Gastrocnemius medialis (tissue), 4 donors: Measurements from ENCODE around the gene PRKAA1. TPM values are rescaled to one million over a fixed set of nuclear protein-coding genes. Genes with fewer than 3 reads are reported as not detected.

Experiments
- ATAC-seq, 2 donors: fragments of 150-250 bp; one replicate each; pipeline ENCODE4 v1.9.1; 2016
- DNase-seq, 2 donors: peaks; one replicate each; pipeline ENCODE4 v3.0.0-alpha.2; 2019
- H3K27ac ChIP-seq, 4 donors: fragments of 200-600 bp; sonication (generic); 1 replicate in 1 of 4; 2 replicates in 3 of 4; pipeline ENCODE4 v1.5.1; 2016 to 2018; ENCODE audit warnings: mild to moderate bottlenecking in 2 of 4, moderate library complexity in 1 of 4
- H3K27me3 ChIP-seq, 3 donors: fragments of 200-600 bp; sonication (generic) in 2 of 3; 1 replicate in 1 of 3; 2 replicates in 2 of 3; pipeline versions ENCODE4 v1.5.1 to v1.6.0; 2016 to 2019; ENCODE audit warnings: mild to moderate bottlenecking in 1 of 3, moderate library complexity in 1 of 3
- H3K36me3 ChIP-seq, 2 donors: fragments of 200-600 bp; sonication (generic) in 1 of 2; one replicate each; pipeline ENCODE4 v1.5.1; 2017 to 2018
- H3K4me1 ChIP-seq, 2 donors: fragments of 200-600 bp; sonication (generic) in 1 of 2; one replicate each; pipeline ENCODE4 v1.5.1; 2016 to 2017; ENCODE audit warnings: mild to moderate bottlenecking in 2 of 2
- H3K4me3 ChIP-seq, 4 donors: fragments of 200-600 bp; sonication (generic) in 3 of 4; 1 replicate in 1 of 4; 2 replicates in 3 of 4; pipeline ENCODE4 v1.5.1; 2016 to 2019; ENCODE audit warnings: mild to moderate bottlenecking in 2 of 4
- H3K9me3 ChIP-seq, 3 donors: fragments of 200-600 bp; sonication (generic) in 2 of 3; 1 replicate in 1 of 3; 2 replicates in 2 of 3; pipeline ENCODE4 v1.5.1; 2016 to 2019
- CTCF ChIP-seq, 5 experiments: fragments of 450-650 bp in 3 of 5; fragments of 200-600 bp in 2 of 5; sonication (generic) in 2 of 5; IDR thresholded peaks in 4 of 5; conservative IDR thresholded peaks in 1 of 5; 1 replicate in 4 of 5; 2 replicates in 1 of 5; pipeline ENCODE4 v1.5.1; 2016 to 2019; ENCODE audit warnings: antibody characterized with exemption in 5 of 5, mild to moderate bottlenecking in 3 of 5, moderate library complexity in 3 of 5
- POLR2A ChIP-seq, 2 donors: fragments of 450-650 bp; IDR thresholded peaks; one replicate each; pipeline ENCODE4 v1.6.1; 2017; ENCODE audit warnings: antibody characterized with exemption in 2 of 2, mild to moderate bottlenecking in 2 of 2, moderate library complexity in 2 of 2
- in situ Hi-C, 4 donors: fragments of 200-750 bp; cut with MboI; loops; one replicate each; pipeline versions ENCODE4 v1.15.0 to v1.8.0; 2017; ENCODE audit warnings: low sequenced_read_pairs in 4 of 4
- intact Hi-C: fragments of 100-400 bp; cut with DNase I; formaldehyde crosslinking; loops from one replicate; pipeline ENCODE4 v1.15.1; 2023; ENCODE audit warnings: low total_unique reads
- total RNA-seq, 4 donors: library from RNA; depleted of rRNA; stranded (reverse); fragments of >200 nt; gene quantifications; one replicate each; pipeline versions ENCODE4 v1.1.0 to v1.2.3, GENCODE V29; 2016

Gene PRKAA1
- total RNA-seq, 4 donors from 2014 or later = 26.8 to 51.9 (median 36.9) TPM

GRCh38 chr5:40774623-40775022 lies 23.6 kb downstream of the PRKAA1 start:
- H3K4me3 ChIP-seq = no peak overlapping the region
- ATAC-seq (no peak), DNase-seq (no peak)
- no peak overlapping the region for H3K27ac ChIP-seq
- intact Hi-C loops (no loop called here), in situ Hi-C loops (no loop called here)
- no peaks in the 10 kb centered on the region for H3K27me3 ChIP-seq
- H3K9me3 ChIP-seq = no peaks in the 10 kb centered on the region
- peaks cover 2 to 39% of the 10 kb centered on the region in 2 donors for H3K36me3 ChIP-seq
- TF ChIP-seq CTCF (IDR thresholded peaks at IDR 0.05 in 4 of 5, conservative IDR thresholded peaks at IDR 0.05 in 1 of 5) (no peak), POLR2A (IDR thresholded peaks at IDR 0.05) (no peak)
- H3K4me1 ChIP-seq = no peaks in the 10 kb centered on the region

- intact Hi-C loops = no loop called here
- TF ChIP-seq POLR2A (IDR thresholded peaks at IDR 0.05) (no peak), CTCF (IDR thresholded peaks at IDR 0.05 in 4 of 5, conservative IDR thresholded peaks at IDR 0.05 in 1 of 5) (no peak)
Measured at GRCh38 chr5:40770764-40771163, 27.4 kb downstream of the PRKAA1 start.

GRCh38 chr5:40762705-40763104 lies 35.5 kb downstream of the PRKAA1 start:
- Histone ChIP-seq H3K4me3 (no peak overlapping the region), H3K27ac (peak overlapping the region in 2 of 4 donors; percentile 13 to 39), H3K36me3 (peaks cover 1 to 57% of the 10 kb centered on the region in 2 donors), H3K27me3 (no peaks in the 10 kb centered on the region), H3K9me3 (no peaks in the 10 kb centered on the region), H3K4me1 (no peaks in the 10 kb centered on the region)
- DNase-seq = no peak
- TF ChIP-seq POLR2A (IDR thresholded peaks at IDR 0.05) = no peak
- TF ChIP-seq CTCF (IDR thresholded peaks at IDR 0.05 in 4 of 5, conservative IDR thresholded peaks at IDR 0.05 in 1 of 5) = no peak
- intact Hi-C loops = no loop called here
- in situ Hi-C loops = no loop called here
- no peak for ATAC-seq

More at GRCh38 chr5:40770764-40771163, 27.4 kb downstream of the PRKAA1 start:
- Histone ChIP-seq H3K27me3 (no peaks in the 10 kb centered on the region), H3K9me3 (no peaks in the 10 kb centered on the region), H3K4me3 (no peak overlapping the region), H3K27ac (no peak overlapping the region), H3K4me1 (no peaks in the 10 kb centered on the region), H3K36me3 (peaks cover 7 to 59% of the 10 kb centered on the region in 2 donors)
- in situ Hi-C loops = no loop called here
- no peak for ATAC-seq
- no peak for DNase-seq

GRCh38 chr5:40757400-40757799 lies 40.8 kb downstream of the PRKAA1 start:
- no peak for TF ChIP-seq POLR2A (IDR thresholded peaks at IDR 0.05)
- no peak for TF ChIP-seq CTCF (IDR thresholded peaks at IDR 0.05 in 4 of 5, conservative IDR thresholded peaks at IDR 0.05 in 1 of 5)
- in situ Hi-C loops = loop anchor here in 1 of 4 donors (10.0 kb wide), 1 partner anchor 127 kb away; no protein-coding TSS in a partner anchor
- DNase-seq (no peak), ATAC-seq (no peak)
- H3K36me3 ChIP-seq = peaks cover 0 to 12% of the 10 kb centered on the region in 2 donors
- H3K27me3 ChIP-seq = no peaks in the 10 kb centered on the region
- intact Hi-C loops = loop anchor here (5.0 kb wide), 2 partner anchors 80 to 120 kb away; partner anchors contain the start of gene PTGER4
- H3K27ac ChIP-seq = no peak overlapping the region
- H3K9me3 ChIP-seq = no peaks in the 10 kb centered on the region
- no peak overlapping the region for H3K4me3 ChIP-seq
- H3K4me1 ChIP-seq = peaks cover 10% of the 10 kb centered on the region in 2 donors
